ENCODE data around the gene PIP5K1B.

PIP5K1B gene

DNA sequence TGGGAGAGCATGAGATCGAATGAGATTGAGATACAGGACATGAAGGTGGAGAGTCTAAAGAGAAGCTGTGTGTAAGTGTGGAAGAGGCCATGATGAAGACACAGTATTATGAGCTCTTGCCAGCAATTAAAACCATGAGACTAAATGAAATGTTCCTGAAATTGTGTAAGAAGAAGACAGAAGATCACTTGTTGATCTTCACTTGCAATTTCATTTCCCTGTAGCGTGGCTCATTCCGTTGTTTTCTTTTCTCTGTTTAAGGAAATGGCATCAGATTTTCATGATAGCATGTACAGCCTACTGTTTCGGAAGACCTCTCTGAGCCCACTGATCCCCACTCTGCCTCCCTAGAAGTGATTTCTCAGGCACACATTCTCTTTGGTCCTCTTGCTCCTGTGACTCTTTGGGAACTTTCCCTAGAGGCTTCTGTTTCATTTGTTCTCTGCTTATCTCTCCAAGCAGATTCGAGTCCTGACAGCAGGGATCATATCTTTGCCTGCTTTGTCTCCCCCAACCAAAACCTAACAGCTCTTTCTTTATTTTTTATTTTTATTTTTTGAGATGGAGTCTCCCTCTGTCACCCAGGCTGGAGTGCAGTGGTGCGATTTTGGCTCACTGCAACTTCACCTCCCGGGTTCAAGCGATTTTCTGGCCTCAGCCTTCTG is 16.8 kb downstream of the PIP5K1B start:
- TF ChIP-seq, protein P1, sequence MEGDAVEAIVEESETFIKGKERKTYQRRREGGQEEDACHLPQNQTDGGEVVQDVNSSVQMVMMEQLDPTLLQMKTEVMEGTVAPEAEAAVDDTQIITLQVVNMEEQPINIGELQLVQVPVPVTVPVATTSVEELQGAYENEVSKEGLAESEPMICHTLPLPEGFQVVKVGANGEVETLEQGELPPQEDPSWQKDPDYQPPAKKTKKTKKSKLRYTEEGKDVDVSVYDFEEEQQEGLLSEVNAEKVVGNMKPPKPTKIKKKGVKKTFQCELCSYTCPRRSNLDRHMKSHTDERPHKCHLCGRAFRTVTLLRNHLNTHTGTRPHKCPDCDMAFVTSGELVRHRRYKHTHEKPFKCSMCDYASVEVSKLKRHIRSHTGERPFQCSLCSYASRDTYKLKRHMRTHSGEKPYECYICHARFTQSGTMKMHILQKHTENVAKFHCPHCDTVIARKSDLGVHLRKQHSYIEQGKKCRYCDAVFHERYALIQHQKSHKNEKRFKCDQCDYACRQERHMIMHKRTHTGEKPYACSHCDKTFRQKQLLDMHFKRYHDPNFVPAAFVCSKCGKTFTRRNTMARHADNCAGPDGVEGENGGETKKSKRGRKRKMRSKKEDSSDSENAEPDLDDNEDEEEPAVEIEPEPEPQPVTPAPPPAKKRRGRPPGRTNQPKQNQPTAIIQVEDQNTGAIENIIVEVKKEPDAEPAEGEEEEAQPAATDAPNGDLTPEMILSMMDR (conservative IDR thresholded peaks at IDR 0.05; ENCODE audit: control insufficient read depth, insufficient read depth, low read depth, low read length) = no peak
- DNase-seq (ENCODE audit: low read depth) = no peak
- no peak overlapping the region for H3K4me3 ChIP-seq (ENCODE audit: control insufficient read depth, low read depth, low read length)

GRCh38 chr9:68725070-68725469 is 20.0 kb downstream of the PIP5K1B start:
- DNase-seq (ENCODE audit: low read depth) = no peak

GRCh38 chr9:68726489-68726888 is 21.4 kb downstream of the PIP5K1B start:
- TF ChIP-seq, protein P1 (conservative IDR thresholded peaks at IDR 0.05; ENCODE audit: control insufficient read depth, insufficient read depth, low read depth, low read length) = no peak
- no peak for DNase-seq (ENCODE audit: low read depth)
- no peak overlapping the region for H3K4me3 ChIP-seq (ENCODE audit: control insufficient read depth, low read depth, low read length)

More at GRCh38 chr9:68725070-68725469, 20.0 kb downstream of the PIP5K1B start:
- no peak overlapping the region for H3K4me3 ChIP-seq (ENCODE audit: control insufficient read depth, low read depth, low read length)
- TF ChIP-seq, protein P1 (conservative IDR thresholded peaks at IDR 0.05; ENCODE audit: control insufficient read depth, insufficient read depth, low read depth, low read length) = no peak

DNA sequence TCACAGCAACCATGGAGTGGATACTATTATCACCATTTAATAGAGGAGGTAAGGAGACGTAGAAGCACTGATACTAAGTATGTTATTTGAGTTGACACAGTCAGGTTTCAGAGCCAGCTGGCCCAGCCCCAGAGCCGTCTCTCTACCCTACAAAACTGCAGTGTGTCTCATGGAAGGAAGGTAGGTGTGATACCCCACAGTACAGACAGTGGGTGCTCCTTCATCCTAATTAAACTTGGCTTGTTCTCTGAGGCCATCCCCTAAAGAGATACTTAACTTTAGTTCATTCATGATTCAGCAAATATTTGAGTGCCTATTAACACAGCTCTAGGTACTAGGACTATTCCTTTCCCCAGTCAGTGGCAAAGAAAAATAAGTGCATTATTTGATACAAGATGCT is 22.6 kb downstream of the PIP5K1B start:
- H3K4me3 ChIP-seq (ENCODE audit: control insufficient read depth, low read depth, low read length) = no peak overlapping the region
- TF ChIP-seq, protein P1 (conservative IDR thresholded peaks at IDR 0.05; ENCODE audit: control insufficient read depth, insufficient read depth, low read depth, low read length) = no peak
- no peak for DNase-seq (ENCODE audit: low read depth)

- no peak overlapping the region for H3K4me3 ChIP-seq (ENCODE audit: control insufficient read depth, low read depth, low read length)
- TF ChIP-seq, protein P1 (conservative IDR thresholded peaks at IDR 0.05; ENCODE audit: control insufficient read depth, insufficient read depth, low read depth, low read length) = no peak
- DNase-seq (ENCODE audit: low read depth) = no peak
These were observed 23.7 kb downstream of the PIP5K1B start for GRCh38 chr9:68728731-68729130.

DNA sequence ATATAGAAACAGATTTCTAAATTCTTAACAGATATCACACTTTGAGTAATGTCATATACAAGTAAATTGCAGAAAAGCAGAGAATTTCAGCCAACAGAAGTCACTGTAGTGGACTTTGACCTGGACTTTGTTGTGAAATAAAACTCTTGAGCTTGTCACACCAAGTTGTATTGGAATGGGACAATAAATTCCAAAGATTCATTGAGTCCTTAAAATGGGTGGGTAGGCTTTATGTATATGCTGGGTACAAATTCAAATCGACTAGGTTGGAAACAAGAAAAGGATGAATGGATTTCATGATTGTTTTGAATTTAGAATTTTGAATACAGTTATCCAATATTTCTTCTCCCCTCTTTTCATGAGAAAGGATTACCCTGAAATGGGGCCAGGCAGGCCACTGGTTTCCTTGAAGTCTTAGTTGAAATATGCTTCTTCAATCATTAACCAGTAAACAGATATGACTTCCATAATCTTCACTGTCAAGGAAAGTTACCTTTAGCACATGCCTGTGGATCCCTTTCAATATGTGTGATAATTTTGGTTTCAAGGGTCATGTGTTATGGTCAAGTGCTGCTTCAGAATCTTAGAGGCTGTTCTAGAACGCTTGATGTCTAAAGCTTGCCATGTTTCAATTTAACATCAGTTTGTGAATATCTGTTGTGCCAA is 25.7 kb downstream of the PIP5K1B start:
- no peak overlapping the region for H3K4me3 ChIP-seq (ENCODE audit: control insufficient read depth, low read depth, low read length)
- TF ChIP-seq, protein P1 (conservative IDR thresholded peaks at IDR 0.05; ENCODE audit: control insufficient read depth, insufficient read depth, low read depth, low read length) = no peak

More for the DNA sequence above, 25.7 kb downstream of the PIP5K1B start:
- no peak for DNase-seq (ENCODE audit: low read depth)

Measured in fibroblast of mammary gland (primary cell).